HEK293 (cell line): ENCODE results near the gene ADCY1.

Source experiments
- ZIC2 ChIP-seq: fragments of 450-650 bp; formaldehyde crosslinking; IDR thresholded peaks from 2 replicates; pipeline ENCODE4 v1.5.1; 2016; ENCODE audit warnings: missing biosample characterization, missing genetic modification characterization
- ZNF311 ChIP-seq: fragments of 450-650 bp; formaldehyde crosslinking; IDR thresholded peaks from 2 replicates; pipeline ENCODE4 v1.5.1; 2017; ENCODE audit warnings: missing biosample characterization, missing genetic modification characterization, borderline replicate concordance
- ZNF423 ChIP-seq: fragments of 450-650 bp; formaldehyde crosslinking; IDR thresholded peaks from 2 replicates; pipeline ENCODE4 v1.5.1; 2016; ENCODE audit warnings: missing biosample characterization, missing genetic modification characterization
- ZNF843 ChIP-seq: fragments of 450-650 bp; formaldehyde crosslinking; IDR thresholded peaks from 2 replicates; pipeline ENCODE4 v1.5.1; 2016; ENCODE audit warnings: missing biosample characterization, missing genetic modification characterization
- TF ChIP-seq, protein P1 (sequence below): fragments of 450-650 bp; formaldehyde crosslinking; IDR thresholded peaks from 2 replicates; pipeline ENCODE4 v1.5.1; 2016; ENCODE audit warnings: missing biosample characterization, missing genetic modification characterization
- TF ChIP-seq, protein P2 (sequence below): fragments of 450-650 bp; formaldehyde crosslinking; IDR thresholded peaks from 2 replicates; pipeline ENCODE4 v1.5.1; 2016; ENCODE audit warnings: missing biosample characterization, missing genetic modification characterization
- TF ChIP-seq, protein P3 (sequence below): fragments of 450-650 bp; formaldehyde crosslinking; IDR thresholded peaks from 2 replicates; pipeline ENCODE4 v1.5.1; 2016; ENCODE audit warnings: missing biosample characterization, missing genetic modification characterization, low read depth
- TF ChIP-seq, protein P4 (sequence below): fragments of 450-650 bp; formaldehyde crosslinking; IDR thresholded peaks from 2 replicates; pipeline ENCODE4 v1.5.1; 2017; ENCODE audit warnings: missing biosample characterization, missing genetic modification characterization
- TF ChIP-seq, protein P5 (sequence below): IDR thresholded peaks from 2 replicates; pipeline ENCODE4 v1.6.1; 2011; ENCODE audit warnings: mild to moderate bottlenecking, low read depth, low read length, borderline replicate concordance

DNA sequence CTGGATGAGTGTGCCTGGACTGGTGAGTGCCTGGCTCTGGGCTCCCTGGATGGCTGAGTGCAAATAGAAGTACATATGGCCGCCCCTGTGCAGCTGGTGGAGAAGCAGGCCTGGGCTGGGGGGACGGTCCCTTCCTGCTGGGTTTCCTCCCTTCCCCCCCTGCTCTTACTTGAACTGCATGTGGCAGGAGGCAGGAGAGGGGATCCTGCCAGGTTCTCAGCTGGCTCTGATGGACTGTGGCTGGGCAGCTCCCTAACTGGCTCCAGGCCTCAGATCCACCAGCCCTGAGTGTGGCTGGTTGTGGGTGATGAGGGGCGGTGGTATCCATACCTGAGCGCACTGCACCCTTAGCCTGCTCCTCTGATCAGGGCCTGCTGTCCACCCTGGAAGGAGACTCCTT, 26.9 kb downstream of the ADCY1 start:
- TF ChIP-seq, protein P1, sequence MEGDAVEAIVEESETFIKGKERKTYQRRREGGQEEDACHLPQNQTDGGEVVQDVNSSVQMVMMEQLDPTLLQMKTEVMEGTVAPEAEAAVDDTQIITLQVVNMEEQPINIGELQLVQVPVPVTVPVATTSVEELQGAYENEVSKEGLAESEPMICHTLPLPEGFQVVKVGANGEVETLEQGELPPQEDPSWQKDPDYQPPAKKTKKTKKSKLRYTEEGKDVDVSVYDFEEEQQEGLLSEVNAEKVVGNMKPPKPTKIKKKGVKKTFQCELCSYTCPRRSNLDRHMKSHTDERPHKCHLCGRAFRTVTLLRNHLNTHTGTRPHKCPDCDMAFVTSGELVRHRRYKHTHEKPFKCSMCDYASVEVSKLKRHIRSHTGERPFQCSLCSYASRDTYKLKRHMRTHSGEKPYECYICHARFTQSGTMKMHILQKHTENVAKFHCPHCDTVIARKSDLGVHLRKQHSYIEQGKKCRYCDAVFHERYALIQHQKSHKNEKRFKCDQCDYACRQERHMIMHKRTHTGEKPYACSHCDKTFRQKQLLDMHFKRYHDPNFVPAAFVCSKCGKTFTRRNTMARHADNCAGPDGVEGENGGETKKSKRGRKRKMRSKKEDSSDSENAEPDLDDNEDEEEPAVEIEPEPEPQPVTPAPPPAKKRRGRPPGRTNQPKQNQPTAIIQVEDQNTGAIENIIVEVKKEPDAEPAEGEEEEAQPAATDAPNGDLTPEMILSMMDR, result no peak
- TF ChIP-seq ZNF843 (tag by site-specific recombination), result no peak
- TF ChIP-seq, protein P2, sequence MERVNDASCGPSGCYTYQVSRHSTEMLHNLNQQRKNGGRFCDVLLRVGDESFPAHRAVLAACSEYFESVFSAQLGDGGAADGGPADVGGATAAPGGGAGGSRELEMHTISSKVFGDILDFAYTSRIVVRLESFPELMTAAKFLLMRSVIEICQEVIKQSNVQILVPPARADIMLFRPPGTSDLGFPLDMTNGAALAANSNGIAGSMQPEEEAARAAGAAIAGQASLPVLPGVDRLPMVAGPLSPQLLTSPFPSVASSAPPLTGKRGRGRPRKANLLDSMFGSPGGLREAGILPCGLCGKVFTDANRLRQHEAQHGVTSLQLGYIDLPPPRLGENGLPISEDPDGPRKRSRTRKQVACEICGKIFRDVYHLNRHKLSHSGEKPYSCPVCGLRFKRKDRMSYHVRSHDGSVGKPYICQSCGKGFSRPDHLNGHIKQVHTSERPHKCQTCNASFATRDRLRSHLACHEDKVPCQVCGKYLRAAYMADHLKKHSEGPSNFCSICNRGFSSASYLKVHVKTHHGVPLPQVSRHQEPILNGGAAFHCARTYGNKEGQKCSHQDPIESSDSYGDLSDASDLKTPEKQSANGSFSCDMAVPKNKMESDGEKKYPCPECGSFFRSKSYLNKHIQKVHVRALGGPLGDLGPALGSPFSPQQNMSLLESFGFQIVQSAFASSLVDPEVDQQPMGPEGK (tag by site-specific recombination), result no peak
- TF ChIP-seq, protein P3, sequence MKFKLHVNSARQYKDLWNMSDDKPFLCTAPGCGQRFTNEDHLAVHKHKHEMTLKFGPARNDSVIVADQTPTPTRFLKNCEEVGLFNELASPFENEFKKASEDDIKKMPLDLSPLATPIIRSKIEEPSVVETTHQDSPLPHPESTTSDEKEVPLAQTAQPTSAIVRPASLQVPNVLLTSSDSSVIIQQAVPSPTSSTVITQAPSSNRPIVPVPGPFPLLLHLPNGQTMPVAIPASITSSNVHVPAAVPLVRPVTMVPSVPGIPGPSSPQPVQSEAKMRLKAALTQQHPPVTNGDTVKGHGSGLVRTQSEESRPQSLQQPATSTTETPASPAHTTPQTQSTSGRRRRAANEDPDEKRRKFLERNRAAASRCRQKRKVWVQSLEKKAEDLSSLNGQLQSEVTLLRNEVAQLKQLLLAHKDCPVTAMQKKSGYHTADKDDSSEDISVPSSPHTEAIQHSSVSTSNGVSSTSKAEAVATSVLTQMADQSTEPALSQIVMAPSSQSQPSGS (tag by site-specific recombination), result no peak
- TF ChIP-seq ZNF311, result no peak
- TF ChIP-seq, protein P4, sequence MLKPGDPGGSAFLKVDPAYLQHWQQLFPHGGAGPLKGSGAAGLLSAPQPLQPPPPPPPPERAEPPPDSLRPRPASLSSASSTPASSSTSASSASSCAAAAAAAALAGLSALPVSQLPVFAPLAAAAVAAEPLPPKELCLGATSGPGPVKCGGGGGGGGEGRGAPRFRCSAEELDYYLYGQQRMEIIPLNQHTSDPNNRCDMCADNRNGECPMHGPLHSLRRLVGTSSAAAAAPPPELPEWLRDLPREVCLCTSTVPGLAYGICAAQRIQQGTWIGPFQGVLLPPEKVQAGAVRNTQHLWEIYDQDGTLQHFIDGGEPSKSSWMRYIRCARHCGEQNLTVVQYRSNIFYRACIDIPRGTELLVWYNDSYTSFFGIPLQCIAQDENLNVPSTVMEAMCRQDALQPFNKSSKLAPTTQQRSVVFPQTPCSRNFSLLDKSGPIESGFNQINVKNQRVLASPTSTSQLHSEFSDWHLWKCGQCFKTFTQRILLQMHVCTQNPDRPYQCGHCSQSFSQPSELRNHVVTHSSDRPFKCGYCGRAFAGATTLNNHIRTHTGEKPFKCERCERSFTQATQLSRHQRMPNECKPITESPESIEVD, result no peak
- no peak for TF ChIP-seq ZNF423 (tag by site-specific recombination)
- TF ChIP-seq ZIC2 (tag by site-specific recombination), result no peak
- TF ChIP-seq, protein P5, sequence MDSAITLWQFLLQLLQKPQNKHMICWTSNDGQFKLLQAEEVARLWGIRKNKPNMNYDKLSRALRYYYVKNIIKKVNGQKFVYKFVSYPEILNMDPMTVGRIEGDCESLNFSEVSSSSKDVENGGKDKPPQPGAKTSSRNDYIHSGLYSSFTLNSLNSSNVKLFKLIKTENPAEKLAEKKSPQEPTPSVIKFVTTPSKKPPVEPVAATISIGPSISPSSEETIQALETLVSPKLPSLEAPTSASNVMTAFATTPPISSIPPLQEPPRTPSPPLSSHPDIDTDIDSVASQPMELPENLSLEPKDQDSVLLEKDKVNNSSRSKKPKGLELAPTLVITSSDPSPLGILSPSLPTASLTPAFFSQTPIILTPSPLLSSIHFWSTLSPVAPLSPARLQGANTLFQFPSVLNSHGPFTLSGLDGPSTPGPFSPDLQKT, result no peak
